OCI-LY3 (cell line): ENCODE data around the gene SYNE1.
"Not testable (repeated sequence)": the region's sequence is repeated elsewhere in the genome, so short reads cannot be mapped to it uniquely, and the experiment has no call there.

ENCODE experiments used
- H2AFZ ChIP-seq: fragments of 200-600, 300-600 bp; shearing (Covaris generic); 2 replicates; pipeline ENCODE4 v1.6.0; 2014; ENCODE audit warnings: antibody characterized with exemption, low read depth, low read length
- H3K27ac ChIP-seq: fragments of 200-600, 300-600 bp; sonication (generic); 2 replicates; pipeline ENCODE4 v1.5.1; 2014; ENCODE audit warnings: mild to moderate bottlenecking, low read length, moderate library complexity, mixed read lengths
- H3K27me3 ChIP-seq: fragments of 200-600, 300-600 bp; sonication (generic); 2 replicates; pipeline ENCODE4 v1.6.1; 2014; ENCODE audit warnings: low read depth, low read length, mixed read lengths
- H3K36me3 ChIP-seq: fragments of 200-600, 300-600 bp; sonication (generic); replicated peaks from 2 replicates; pipeline ENCODE3; 2014; ENCODE audit warnings: low read depth, low read length, mixed read lengths
- H3K4me1 ChIP-seq: fragments of 300-600, 200-600 bp; sonication (generic); 2 replicates; pipeline ENCODE4 v1.6.1; 2014; ENCODE audit warnings: low read length, mixed read lengths
- H3K4me2 ChIP-seq: fragments of 200-600, 300-600 bp; sonication (generic); 2 replicates; pipeline ENCODE4 v1.6.1; 2014; ENCODE audit warnings: low read length, mixed read lengths
- H3K4me3 ChIP-seq: fragments of 300-600, 200-600 bp; sonication (generic); 2 replicates; pipeline ENCODE4 v1.5.1; 2014; ENCODE audit warnings: antibody characterized with exemption, mild to moderate bottlenecking, low read length, moderate library complexity
- H3K79me2 ChIP-seq: fragments of 300-600, 200-600 bp; shearing (Covaris generic); 2 replicates; pipeline ENCODE4 v1.6.1; 2014; ENCODE audit warnings: mild to moderate bottlenecking, low read length, mixed read lengths
- H3K9ac ChIP-seq: fragments of 300-600, 200-600 bp; shearing (Covaris generic); 2 replicates; pipeline ENCODE4 v1.6.0; 2014; ENCODE audit warnings: mild to moderate bottlenecking, low read length, moderate library complexity
- H3K9me3 ChIP-seq: fragments of 200-600, 300-600 bp; shearing (Covaris generic); 2 replicates; pipeline ENCODE4 v1.6.1; 2014; ENCODE audit warnings: low read length, mixed read lengths; ENCODE audit not compliant: insufficient read depth
- H4K20me1 ChIP-seq: fragments of 200-600, 300-600 bp; sonication (generic); 2 replicates; pipeline ENCODE4 v1.6.1; 2016; ENCODE audit warnings: low read length, mixed read lengths; ENCODE audit not compliant: insufficient read depth
- CTCF ChIP-seq: fragments of 200-600, 300-600 bp; sonication (generic); IDR thresholded peaks from 2 replicates; pipeline ENCODE4 v1.5.1; 2014; ENCODE audit warnings: antibody characterized with exemption, low read length, low read depth
- EZH2phosphoT487 ChIP-seq: fragments of 200-600 bp; shearing (Covaris generic); IDR thresholded peaks from 2 replicates; pipeline ENCODE4 v1.6.1; 2018; ENCODE audit warnings: antibody characterized with exemption, mixed run types, low read depth

SYNE1 gene

GRCh38 chr6:152529369-152529768, 107.8 kb downstream of the SYNE1 start:
- H3K4me2 ChIP-seq = no peak overlapping the region

GRCh38 chr6:152514120-152514519, 123.0 kb downstream of the SYNE1 start:
- not testable (repeated sequence) for H3K27me3 ChIP-seq, H3K9me3 ChIP-seq, H3K4me3 ChIP-seq, H3K4me1 ChIP-seq, H3K36me3 ChIP-seq, H3K79me2 ChIP-seq, H3K27ac ChIP-seq, H4K20me1 ChIP-seq, H2AFZ ChIP-seq, H3K4me2 ChIP-seq, H3K9ac ChIP-seq

More at GRCh38 chr6:152529369-152529768, 107.8 kb downstream of the SYNE1 start:
- no peak overlapping the region for H3K4me3 ChIP-seq
- H3K36me3 ChIP-seq = no peaks in the 10 kb centered on the region
- no peaks in the 10 kb centered on the region for H3K27me3 ChIP-seq
- H3K27ac ChIP-seq = no peak overlapping the region
- no peak overlapping the region for H3K9ac ChIP-seq
- no peaks in the 10 kb centered on the region for H4K20me1 ChIP-seq
- no peak overlapping the region for H2AFZ ChIP-seq
- H3K9me3 ChIP-seq = no peaks in the 10 kb centered on the region
- no peaks in the 10 kb centered on the region for H3K4me1 ChIP-seq
- TF ChIP-seq CTCF (no peak), EZH2phosphoT487 (no peak)
- no peaks in the 10 kb centered on the region for H3K79me2 ChIP-seq

GRCh38 chr6:152509916-152510315, 127.2 kb downstream of the SYNE1 start:
- no peak for TF ChIP-seq EZH2phosphoT487
- no peak for TF ChIP-seq CTCF
- no peak overlapping the region for H2AFZ ChIP-seq
- no peaks in the 10 kb centered on the region for H3K79me2 ChIP-seq
- no peak overlapping the region for H3K27ac ChIP-seq
- no peaks in the 10 kb centered on the region for H4K20me1 ChIP-seq
- H3K36me3 ChIP-seq = no peaks in the 10 kb centered on the region
- H3K4me2 ChIP-seq = no peak overlapping the region
- no peak overlapping the region for H3K9ac ChIP-seq
- no peaks in the 10 kb centered on the region for H3K4me1 ChIP-seq
- no peaks in the 10 kb centered on the region for H3K27me3 ChIP-seq
- no peaks in the 10 kb centered on the region for H3K9me3 ChIP-seq
- H3K4me3 ChIP-seq = no peak overlapping the region

GRCh38 chr6:152508477-152508876, 128.7 kb downstream of the SYNE1 start:
- Histone ChIP-seq H2AFZ (no peak overlapping the region), H3K9me3 (no peaks in the 10 kb centered on the region)
- TF ChIP-seq CTCF = no peak

GRCh38 chr6:152503546-152503945, 133.6 kb downstream of the SYNE1 start:
- Histone ChIP-seq H3K36me3 (no peaks in the 10 kb centered on the region), H3K4me3 (no peak overlapping the region), H2AFZ (no peak overlapping the region), H3K9ac (no peak overlapping the region), H3K79me2 (no peaks in the 10 kb centered on the region), H3K4me1 (peaks cover 3% of the 10 kb centered on the region; the same call in 1 of the 2 replicates), H3K27me3 (no peaks in the 10 kb centered on the region), H4K20me1 (no peaks in the 10 kb centered on the region), H3K9me3 (no peaks in the 10 kb centered on the region), H3K27ac (no peak overlapping the region), H3K4me2 (no peak overlapping the region)
- no peak for TF ChIP-seq EZH2phosphoT487
- TF ChIP-seq CTCF = no peak

More at GRCh38 chr6:152508477-152508876, 128.7 kb downstream of the SYNE1 start:
- Histone ChIP-seq H3K4me1 (0 out of 2 replicates have a peak, but pooled peaks cover under 1% of the 10 kb centered on the region), H3K27me3 (no peaks in the 10 kb centered on the region), H3K4me2 (no peak overlapping the region), H3K36me3 (no peaks in the 10 kb centered on the region), H3K27ac (no peak overlapping the region), H3K79me2 (no peaks in the 10 kb centered on the region), H4K20me1 (no peaks in the 10 kb centered on the region), H3K4me3 (no peak overlapping the region), H3K9ac (no peak overlapping the region)
